Thoracic aorta endothelial cell (primary cell): ENCODE results near the gene HSD17B10. TPM values are rescaled to one million over a fixed set of nuclear protein-coding genes. Genes with fewer than 3 reads are reported as not detected.

ENCODE experiments used
- small RNA-seq: library from RNA; depleted of rRNA; stranded (forward); fragments of <200 nt; gene quantifications from one replicate; pipeline ENCODE3, GENCODE V24; 2012
- total RNA-seq: library from RNA; depleted of rRNA; stranded (reverse); fragments of >200 nt; gene quantifications from 2 replicates; pipeline ENCODE4 v1.2.3, GENCODE V29; 2012

Gene HSD17B10
- 47.6 and 57.4 TPM in 2 replicates for total RNA-seq

GRCh38 chrX:53433651-53434639 is at the start of gene HSD17B10:
HSD17B10 (minus strand) TSS chrX:53434370; CDS start chrX:53434345, 25 bp downstream.

DNA sequence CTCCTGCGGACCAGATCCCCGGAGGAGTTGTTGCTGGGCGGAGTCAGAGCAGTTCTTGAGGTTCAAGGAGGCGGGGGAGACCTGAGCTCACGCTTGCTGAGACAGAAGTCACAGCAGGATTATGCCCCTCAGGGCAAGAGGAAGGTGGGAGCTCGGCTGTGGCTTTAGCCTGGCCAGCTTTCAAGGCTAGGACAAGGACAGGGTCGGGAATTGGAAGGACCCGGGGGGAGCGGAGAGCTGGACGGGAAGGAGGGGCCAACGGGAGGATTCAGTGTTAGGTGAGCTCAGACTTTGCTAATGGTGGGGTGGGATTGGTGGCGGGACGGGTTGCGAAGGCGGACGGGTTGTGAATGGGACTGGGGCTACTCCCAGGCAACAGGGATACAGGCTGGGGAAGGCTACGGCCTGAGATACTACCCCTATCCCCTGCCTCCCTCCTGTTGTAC is 11.3 kb downstream of the HSD17B10 start, which contains the start of gene RIBC1:
TSS of gene RIBC1 (plus strand) at position 13 of the 446 bp plus-strand sequence. CDS start 3,404 bp downstream, outside the sequence.

DNA sequence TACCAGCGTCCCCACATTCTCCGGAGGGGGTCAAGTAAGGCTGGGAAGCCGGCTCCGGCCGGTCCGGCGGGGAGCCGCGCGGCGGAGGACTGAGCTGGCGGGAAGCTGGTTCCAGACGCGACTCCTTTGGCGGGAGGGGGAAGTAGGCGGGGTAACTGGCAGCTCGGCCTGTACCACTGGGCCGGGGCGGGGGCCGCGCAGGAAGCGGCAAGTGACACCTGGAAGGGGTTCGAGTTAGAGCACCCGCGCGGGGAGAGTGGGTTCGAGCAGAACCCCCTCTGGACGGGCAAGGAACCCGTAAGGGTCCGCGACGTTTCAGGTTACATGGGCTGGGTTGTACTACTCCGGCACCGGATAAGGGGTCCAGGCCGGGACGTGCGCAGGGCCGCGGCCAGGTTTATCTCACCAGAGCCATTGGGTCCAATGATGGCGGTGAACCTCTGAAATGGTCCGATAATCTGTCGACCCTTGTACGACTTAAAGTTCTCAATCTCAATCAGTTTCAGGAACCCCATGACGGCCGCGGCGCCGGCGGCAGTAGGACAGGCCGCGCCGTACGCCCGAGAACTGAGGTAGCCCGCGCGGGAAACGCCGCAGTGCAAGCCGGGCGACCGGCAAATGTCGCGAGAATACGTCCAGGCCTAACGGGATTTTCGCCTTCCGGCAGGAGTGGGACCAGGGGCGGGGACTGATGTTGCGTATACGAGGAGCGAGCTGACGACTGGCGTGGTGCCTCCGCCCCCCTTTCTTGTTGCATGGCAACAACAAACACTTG is 11.9 kb downstream of the HSD17B10 start, which contains the start of gene SMC1A:
TSS of gene SMC1A (minus strand) at position 569 of the 775 bp plus-strand sequence. CDS start at position 515, 54 bp downstream.

Small RNA genes within 50 kb of the gene (small RNA-seq; reads per million reads assigned to genes)
- gene MIR6857: 0.28 reads per million
- 0.42 reads per million for gene VTRNA3-1P

Other genes starting within 250 kb of the HSD17B10 start
- 79.9 and 119 TPM in 2 replicates for gene KDM5C, start 209.2 kb downstream of the HSD17B10 start, total RNA-seq
- gene IQSEC2, start 152.8 kb downstream of the HSD17B10 start, total RNA-seq: 6.2 and 6.5 TPM in 2 replicates
- gene SMC1A, start 11.7 kb downstream of the HSD17B10 start, total RNA-seq: 57.2 and 67.2 TPM in 2 replicates
- gene RIBC1, start 11.5 kb downstream of the HSD17B10 start, total RNA-seq: 0.13 TPM in 1 of 2 replicates, not detected in the other